HG03045 (cell line): ENCODE data around the gene CRISPLD2.
"Not testable (repeated sequence)": the region's sequence is repeated elsewhere in the genome, so short reads cannot be mapped to it uniquely, and the experiment has no call there.

ENCODE experiments used
- ATAC-seq: cut with Tn5 transposase; IDR thresholded peaks from one replicate; pipeline ENCODE4 v1.9.1; 2021; ENCODE audit warnings: mild to moderate bottlenecking, moderate library complexity; ENCODE audit not compliant: unreplicated experiment

CRISPLD2 gene

GRCh38 chr16:84839054-84839453, 19.3 kb downstream of the CRISPLD2 start:
- no peak for ATAC-seq

- ATAC-seq: no peak
Observed at GRCh38 chr16:84839956-84840355, 20.2 kb downstream of the CRISPLD2 start.

GRCh38 chr16:84840687-84841627, 21.2 kb downstream of the CRISPLD2 start:
- no peak for ATAC-seq

DNA sequence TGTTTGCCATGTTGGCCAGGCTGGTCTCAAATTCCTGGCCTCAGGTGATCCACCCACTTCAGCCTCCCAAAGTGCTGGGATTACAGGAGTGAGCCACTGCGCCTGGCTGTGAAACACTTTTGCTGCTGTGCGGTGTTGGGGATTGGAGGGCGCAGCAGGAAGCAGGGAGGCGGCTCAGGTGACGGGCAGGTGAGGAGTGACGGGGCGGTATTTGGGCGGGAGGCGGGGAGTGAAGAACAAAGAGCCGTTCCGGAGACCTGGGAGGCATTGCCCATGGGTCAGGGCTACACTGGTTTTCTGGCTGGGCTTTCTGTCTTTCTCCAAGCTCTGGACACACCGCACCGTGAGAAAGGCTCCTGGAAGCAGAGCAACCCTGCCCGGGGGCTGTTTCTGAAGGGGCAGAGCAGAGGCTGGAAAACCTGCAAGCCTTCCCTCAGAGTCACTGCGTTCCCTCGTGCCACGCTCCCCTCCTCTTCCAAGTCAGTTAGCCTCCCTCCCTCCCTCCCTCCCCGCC, 22.1 kb downstream of the CRISPLD2 start:
- ATAC-seq: no peak

GRCh38 chr16:84842516-84843148, 22.8 kb downstream of the CRISPLD2 start:
- no peak for ATAC-seq

DNA sequence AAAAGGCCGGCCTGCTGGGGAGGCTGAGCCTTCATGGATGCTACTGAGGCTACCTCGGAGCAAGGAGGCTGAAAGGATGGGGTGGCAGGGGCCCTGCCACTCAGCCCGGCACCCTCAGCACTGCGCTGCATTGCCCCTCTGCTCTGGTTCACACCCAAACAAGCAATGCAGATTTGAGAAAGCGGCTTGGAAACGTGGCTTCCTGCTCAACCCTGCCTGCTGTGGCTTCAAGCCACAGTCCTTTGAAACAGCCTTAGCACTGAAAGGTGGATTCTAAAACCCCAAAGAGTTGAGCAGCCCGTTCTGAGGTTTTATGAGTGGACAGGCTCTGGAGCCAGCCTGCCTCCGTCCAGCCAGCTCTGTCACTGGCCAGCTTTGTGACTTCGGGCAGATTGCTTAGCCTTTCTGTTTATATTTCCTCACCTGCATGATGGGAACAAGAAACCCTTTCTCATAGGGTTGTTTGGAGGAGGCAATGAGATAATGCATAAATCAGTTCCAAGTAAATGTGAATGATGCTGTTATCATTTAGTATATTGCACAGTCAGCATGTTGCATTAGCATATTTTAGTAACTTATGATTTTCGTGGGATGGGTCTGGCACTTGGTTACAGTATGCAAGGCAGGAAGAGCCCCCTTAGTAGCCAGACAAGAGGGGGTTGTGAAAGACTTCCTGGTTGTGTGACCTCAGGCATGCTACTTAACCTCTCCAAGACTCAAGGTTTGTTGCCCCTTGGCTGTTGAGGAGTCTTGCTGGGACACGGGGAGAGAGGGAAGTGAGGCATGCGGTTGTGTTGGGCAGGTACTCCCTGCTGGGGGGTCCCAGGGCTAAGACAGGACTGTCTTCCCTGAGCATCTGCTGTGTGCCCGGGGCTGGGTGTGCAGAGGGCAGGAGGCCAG, 23.6 kb downstream of the CRISPLD2 start:
- ATAC-seq: no peak

DNA sequence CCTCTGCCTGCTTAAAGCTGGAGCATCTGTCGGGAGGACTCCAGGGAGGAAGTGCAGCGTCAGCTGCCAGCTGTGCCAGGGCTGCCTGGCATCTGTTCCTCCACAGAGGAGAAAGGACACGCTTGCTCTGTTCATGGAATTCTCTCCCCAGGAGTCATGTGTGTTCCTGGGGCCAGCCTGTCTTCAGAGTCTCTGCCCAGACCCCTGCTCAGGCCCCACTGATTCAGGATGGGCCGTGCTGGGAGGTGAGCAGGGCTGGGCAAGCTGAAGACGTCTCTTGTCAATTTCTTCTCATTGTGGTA, 24.2 kb downstream of the CRISPLD2 start:
- ATAC-seq: no peak

DNA sequence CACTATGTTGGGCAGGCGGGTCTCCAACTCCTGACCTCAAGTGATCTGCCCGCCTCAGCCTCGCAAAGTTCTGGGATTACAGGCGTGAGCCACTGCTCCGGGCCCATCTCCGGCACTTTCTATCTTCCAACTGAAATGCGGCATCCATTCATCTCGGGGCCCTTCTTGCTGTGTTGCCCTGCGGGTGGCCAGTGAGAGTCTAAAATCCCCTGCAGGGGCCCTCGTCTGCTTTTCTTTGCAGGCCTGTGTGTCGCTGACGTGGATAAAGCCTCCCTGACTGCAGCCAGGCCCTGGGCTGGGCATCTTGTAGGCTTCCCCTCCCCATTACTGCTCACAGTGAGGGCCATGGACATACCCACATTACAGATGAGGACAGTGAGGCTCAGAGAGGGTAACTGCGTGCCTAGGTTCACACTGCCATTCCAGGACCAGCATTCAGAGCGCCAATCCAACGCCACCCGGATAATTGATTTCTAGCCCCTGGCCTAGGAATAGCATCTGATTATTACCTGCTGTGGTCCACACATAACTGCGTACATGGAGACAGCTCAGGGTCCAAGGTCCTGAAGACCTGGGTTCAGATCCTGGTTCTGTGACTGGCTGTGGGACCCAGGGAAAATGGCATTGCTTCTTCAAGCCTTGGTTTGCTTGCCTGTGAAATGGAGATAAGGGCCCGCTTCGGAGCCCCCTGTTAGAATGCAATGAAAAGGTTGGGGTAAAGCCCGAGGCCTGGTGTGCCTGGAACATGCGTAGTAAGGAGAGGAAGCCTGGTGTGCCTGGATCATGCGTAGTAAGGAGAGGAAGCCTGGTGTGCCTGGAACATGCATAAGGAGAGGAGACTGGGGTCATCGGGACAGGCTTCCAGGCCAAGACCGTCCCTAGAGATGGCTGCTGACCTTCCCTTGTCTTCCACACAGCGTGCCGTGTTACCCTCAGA, 25.0 kb downstream of the CRISPLD2 start:
- ATAC-seq: no peak

- no peak for ATAC-seq
Observed at GRCh38 chr16:84845496-84846002, 25.8 kb downstream of the CRISPLD2 start.

GRCh38 chr16:84847564-84848355, 28.0 kb downstream of the CRISPLD2 start:
- no peak for ATAC-seq

GRCh38 chr16:84848986-84849634, 29.3 kb downstream of the CRISPLD2 start:
- ATAC-seq: no peak

- ATAC-seq: no peak
Observed at GRCh38 chr16:84849751-84850150, 30.0 kb downstream of the CRISPLD2 start.

DNA sequence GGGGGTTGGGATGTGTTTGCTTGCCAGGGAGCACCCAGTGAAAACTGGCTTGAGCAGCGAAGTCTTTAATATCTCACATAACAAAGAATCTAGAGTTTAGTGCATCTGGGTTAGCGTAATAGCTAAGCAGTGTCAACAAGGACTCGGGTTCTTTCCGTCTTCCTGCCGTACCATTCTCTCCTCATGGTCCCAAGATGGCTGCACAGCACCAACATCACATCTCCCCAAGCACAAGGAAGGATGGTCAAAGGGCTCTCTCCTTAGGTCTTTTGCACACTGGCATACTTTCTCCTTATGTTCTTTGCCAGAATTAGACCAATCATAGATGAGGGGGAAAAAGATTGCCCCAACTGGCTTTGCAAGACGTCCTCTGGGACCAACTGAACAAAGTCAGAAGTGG, 30.9 kb downstream of the CRISPLD2 start:
- ATAC-seq: no peak

GRCh38 chr16:84851192-84852127, 31.7 kb downstream of the CRISPLD2 start:
- ATAC-seq: no peak

- no peak for ATAC-seq
Observed at GRCh38 chr16:84853534-84853933, 33.7 kb downstream of the CRISPLD2 start.

DNA sequence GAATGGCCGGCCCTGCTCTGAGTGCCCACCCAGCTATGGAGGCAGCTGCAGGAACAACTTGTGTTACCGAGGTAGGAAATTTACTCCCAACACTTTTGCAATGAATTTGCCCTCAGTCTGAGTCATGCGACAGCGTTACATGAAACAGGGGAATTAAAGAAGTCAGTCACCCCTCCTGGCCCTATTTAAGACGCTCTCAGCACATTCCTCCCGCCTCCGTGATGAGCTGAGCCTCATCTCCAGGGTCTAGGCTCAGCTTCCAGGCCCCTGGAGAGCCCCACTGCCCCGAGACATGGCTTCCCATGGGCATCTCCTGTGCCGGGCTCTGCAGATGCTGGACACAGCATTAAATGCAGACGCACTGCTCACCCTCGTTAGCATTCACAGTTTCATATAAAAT, 35.0 kb downstream of the CRISPLD2 start:
- no peak for ATAC-seq

GRCh38 chr16:84855435-84856202, 35.8 kb downstream of the CRISPLD2 start:
- ATAC-seq: not testable (repeated sequence)
